GM12874 (cell line): Measurements from ENCODE around the gene TACC2.

Source experiments
- CTCF ChIP-seq: IDR thresholded peaks from 2 replicates; pipeline ENCODE4 v1.5.1; 2011; ENCODE audit warnings: low read depth, mild to moderate bottlenecking, control low read depth, low read length, moderate library complexity; ENCODE audit not compliant: insufficient read depth

The TACC2 gene

DNA sequence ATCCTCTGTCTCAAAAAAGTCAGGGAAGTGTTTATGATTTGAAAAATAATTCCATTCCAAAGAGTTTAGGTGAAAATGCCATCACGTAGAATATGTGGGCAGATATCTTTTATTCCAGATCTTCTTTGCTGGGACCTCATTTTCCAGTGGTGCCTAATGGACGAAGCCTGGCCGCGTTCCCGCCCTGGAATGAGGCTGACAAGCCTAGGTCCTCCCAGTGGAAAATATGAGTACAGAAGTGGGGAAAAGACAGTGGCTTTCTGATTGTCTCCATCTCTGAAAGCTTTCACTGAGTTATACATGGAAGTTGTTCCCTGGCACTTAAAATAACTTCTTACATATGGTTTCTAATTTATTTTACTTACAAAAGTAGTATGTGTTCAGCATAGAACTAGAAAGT lies 139.4 kb downstream of the TACC2 start:
- TF ChIP-seq CTCF: no peak

- no peak for TF ChIP-seq CTCF
Observed at GRCh38 chr10:122130474-122131110, 141.6 kb downstream of the TACC2 start.

- no peak for TF ChIP-seq CTCF
Observed at GRCh38 chr10:122132331-122132755, 143.4 kb downstream of the TACC2 start.

DNA sequence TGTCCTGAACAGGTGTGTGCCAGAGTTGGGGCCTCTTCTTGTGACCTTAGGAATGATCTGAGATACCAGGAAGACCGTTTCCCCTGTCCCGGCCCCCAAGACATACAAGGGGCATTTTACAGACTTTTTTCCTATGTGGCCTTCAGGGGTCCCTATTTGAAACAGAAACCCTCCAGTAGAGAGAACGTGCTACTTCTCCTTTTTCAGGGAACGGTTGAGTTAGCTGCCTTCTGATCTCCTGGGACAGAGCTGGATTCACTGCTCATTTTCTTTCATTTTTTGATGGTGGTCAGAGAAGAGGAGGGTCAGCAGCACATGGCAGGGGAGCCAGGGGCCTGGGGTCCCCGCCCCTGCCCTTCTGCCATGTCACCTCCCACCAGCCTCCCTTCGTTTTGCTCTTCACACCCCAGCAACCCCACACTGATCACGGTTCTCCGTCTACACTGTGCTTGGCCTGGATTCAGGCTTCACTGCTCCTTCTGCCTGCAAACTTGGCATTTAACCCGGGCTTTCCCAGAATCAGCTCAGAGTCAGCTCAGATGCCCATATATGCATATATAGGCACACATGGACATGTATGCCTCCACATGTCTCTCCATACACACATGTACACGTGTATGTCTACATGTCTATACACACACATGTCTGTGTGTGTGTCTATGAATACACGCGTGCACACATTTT lies 144.1 kb downstream of the TACC2 start:
- no peak for TF ChIP-seq CTCF

DNA sequence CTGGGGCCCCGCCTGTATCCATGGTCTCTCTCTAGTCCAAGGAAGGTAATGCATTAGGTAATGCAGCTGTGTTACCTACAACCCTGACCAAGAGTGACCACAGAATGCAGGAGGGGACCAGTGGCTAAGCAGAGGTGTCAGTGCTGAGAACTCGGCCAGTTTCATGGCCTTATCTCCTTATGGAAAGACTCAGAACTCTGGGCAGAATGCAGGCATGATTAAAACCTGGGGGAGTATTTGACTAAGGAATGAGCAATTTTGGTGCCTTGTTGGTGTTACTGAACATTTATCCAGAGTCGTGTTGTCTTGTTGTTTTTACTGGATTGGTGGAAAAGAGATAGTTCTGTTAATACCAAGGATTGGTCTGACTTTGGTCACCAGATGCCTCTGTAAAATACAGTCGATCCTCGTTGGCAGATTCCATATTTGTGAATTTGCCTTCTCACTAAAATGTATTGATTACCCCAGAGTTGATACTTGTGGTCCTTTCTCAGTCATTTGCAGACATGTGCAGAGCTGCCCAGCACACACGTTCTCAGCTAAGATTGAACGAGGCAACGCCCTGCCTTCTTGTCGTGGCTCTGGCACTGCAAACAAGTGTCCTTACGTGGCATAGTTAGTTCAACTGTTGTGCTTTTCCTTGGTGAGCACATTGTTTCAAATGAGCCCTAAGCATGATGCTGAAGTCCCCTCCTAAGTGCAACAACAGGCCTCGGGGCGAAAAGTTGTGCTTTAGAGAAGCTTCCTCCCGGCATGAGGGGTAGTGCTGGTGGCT lies 146.5 kb downstream of the TACC2 start:
- TF ChIP-seq CTCF: no peak

DNA sequence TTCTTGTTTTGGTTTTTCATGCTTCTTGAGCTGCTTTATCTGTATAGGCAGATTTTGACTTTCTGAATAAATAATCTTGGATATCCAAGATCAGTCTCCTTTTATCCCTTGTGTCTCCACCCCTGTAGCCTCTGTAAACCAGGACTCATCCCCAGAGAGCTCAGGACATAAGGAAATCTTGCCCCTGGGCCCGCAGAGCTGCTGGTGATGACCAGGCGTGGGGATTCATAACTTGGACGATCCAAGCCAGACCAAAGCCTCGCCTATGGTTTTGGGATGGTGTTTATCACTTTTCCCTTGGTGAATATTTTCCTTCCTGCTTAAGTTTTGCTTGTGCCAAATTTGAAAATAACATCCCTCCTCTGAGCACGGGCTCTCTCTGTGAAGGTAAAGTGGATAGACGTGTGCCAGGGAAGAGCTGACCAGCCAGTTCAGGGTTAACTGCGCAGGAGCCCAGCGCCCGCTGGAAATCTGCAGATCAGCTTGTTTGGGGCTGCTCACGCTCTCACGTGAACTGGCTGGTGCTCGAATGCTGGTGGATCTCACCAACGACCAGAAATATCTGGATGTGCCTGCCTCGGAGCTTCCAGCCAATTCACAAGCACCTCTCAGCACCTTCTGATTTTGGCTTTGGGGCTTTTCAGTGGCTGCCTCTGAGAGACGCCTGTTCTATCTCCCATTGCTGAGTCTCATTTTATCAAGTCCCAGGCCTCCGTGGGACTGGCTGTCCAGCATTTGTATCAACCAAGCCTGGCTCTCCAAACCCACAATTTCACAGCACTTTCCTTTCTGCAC lies 150.1 kb downstream of the TACC2 start:
- no peak for TF ChIP-seq CTCF
